Memory B cell (primary cell): ENCODE measurements around the gene THOC1.

Experiments used
- ATAC-seq: fragments of 150-1000 bp; cut with Tn5 transposase; 2 replicates; pipeline ENCODE4 v1.10.0; 2021; ENCODE audit warnings: low read depth, mild to moderate bottlenecking, moderate library complexity
- DNase-seq, 2 donors: peaks; one replicate each; pipeline ENCODE4 v3.0.0; 2022; ENCODE audit warnings: low spot score in 2 of 2
- H3K27ac Mint-ChIP-seq: one replicate; pipeline ENCODE4 v1.8.0; 2022; ENCODE audit warnings: mild to moderate bottlenecking, moderate library complexity, mixed read lengths
- H3K27me3 Mint-ChIP-seq: one replicate; pipeline ENCODE4 v1.8.0; 2022; ENCODE audit warnings: mixed read lengths
- H3K36me3 Mint-ChIP-seq: one replicate; pipeline ENCODE4 v1.8.0; 2022; ENCODE audit warnings: mild to moderate bottlenecking, mixed read lengths
- H3K4me1 Mint-ChIP-seq: one replicate; pipeline ENCODE4 v1.8.0; 2022; ENCODE audit warnings: mixed read lengths
- H3K4me3 Mint-ChIP-seq: one replicate; pipeline ENCODE4 v1.8.0; 2022; ENCODE audit warnings: mild to moderate bottlenecking, moderate library complexity, mixed read lengths
- H3K9me3 Mint-ChIP-seq: one replicate; pipeline ENCODE4 v1.8.0; 2022; ENCODE audit warnings: mixed read lengths

The THOC1 gene

GRCh38 chr18:217532-218336 lies 50.1 kb downstream of the THOC1 start:
- ATAC-seq (no peak), DNase-seq (no peak)
- Mint-ChIP-seq H3K36me3 (peaks cover 28% of the 10 kb centered on the region), H3K27me3 (no peaks in the 10 kb centered on the region), H3K27ac (peak overlapping the region; percentile 77), H3K4me1 (peaks cover 3% of the 10 kb centered on the region), H3K4me3 (no peak overlapping the region), H3K9me3 (no peaks in the 10 kb centered on the region)

- no peak for ATAC-seq
- Mint-ChIP-seq H3K9me3 (no peaks in the 10 kb centered on the region), H3K4me3 (no peak overlapping the region), H3K4me1 (peaks cover 3% of the 10 kb centered on the region), H3K27me3 (no peaks in the 10 kb centered on the region), H3K27ac (no peak overlapping the region), H3K36me3 (peaks cover 33% of the 10 kb centered on the region)
- DNase-seq = no peak
These were observed 52.3 kb downstream of the THOC1 start for GRCh38 chr18:215448-216010.

- Mint-ChIP-seq H3K27ac (peak overlapping the region; percentile 17), H3K4me1 (peaks cover 3% of the 10 kb centered on the region), H3K9me3 (no peaks in the 10 kb centered on the region), H3K36me3 (peaks cover 43% of the 10 kb centered on the region), H3K4me3 (no peak overlapping the region), H3K27me3 (no peaks in the 10 kb centered on the region)
- DNase-seq = no peak
- ATAC-seq = no peak
These were observed 53.9 kb downstream of the THOC1 start for GRCh38 chr18:213966-214365.

- peaks cover 3% of the 10 kb centered on the region for H3K4me1 Mint-ChIP-seq
- H3K4me3 Mint-ChIP-seq = no peak overlapping the region
- no peaks in the 10 kb centered on the region for H3K27me3 Mint-ChIP-seq
- DNase-seq (no peak), ATAC-seq (no peak)
- H3K36me3 Mint-ChIP-seq = peaks cover 43% of the 10 kb centered on the region
- H3K27ac Mint-ChIP-seq = peak overlapping the region; percentile 17
- H3K9me3 Mint-ChIP-seq = no peaks in the 10 kb centered on the region
These were observed 54.3 kb downstream of the THOC1 start for GRCh38 chr18:213505-213904.

DNA sequence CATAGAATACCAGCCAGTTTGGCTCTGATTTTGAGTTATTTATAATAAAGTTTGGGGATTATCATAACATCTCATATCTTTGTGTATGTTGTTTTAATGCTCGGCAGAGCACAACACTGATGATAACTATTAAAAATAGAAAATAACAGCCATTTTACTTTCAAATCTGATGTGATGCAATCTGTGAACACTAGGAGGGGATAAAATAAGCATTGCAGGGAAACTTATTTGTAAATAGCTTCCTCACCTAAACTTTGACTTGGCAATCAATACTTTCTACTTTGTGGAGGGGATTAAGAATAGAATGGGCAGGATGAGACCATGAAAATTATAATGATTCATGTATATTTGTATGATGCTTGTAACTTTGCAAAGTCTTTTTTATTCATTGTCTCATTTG lies 55.1 kb downstream of the THOC1 start:
- H3K4me1 Mint-ChIP-seq = peaks cover 3% of the 10 kb centered on the region
- no peak overlapping the region for H3K4me3 Mint-ChIP-seq
- no peak for DNase-seq
- peak overlapping the region; percentile 69 for H3K27ac Mint-ChIP-seq
- no peaks in the 10 kb centered on the region for H3K9me3 Mint-ChIP-seq
- no peak for ATAC-seq
- H3K27me3 Mint-ChIP-seq = no peaks in the 10 kb centered on the region
- peaks cover 39% of the 10 kb centered on the region for H3K36me3 Mint-ChIP-seq

- Mint-ChIP-seq H3K4me1 (no peaks in the 10 kb centered on the region), H3K27ac (no peak overlapping the region)
These were observed 56.3 kb downstream of the THOC1 start for GRCh38 chr18:211582-211981.

GRCh38 chr18:210733-211132 lies 57.1 kb downstream of the THOC1 start:
- Mint-ChIP-seq H3K36me3 (peaks cover 35% of the 10 kb centered on the region), H3K27me3 (no peaks in the 10 kb centered on the region), H3K4me1 (no peaks in the 10 kb centered on the region), H3K4me3 (no peak overlapping the region), H3K9me3 (no peaks in the 10 kb centered on the region), H3K27ac (no peak overlapping the region)
- ATAC-seq (no peak), DNase-seq (no peak)

More at GRCh38 chr18:211582-211981, 56.3 kb downstream of the THOC1 start:
- H3K4me3 Mint-ChIP-seq = no peak overlapping the region
- no peaks in the 10 kb centered on the region for H3K9me3 Mint-ChIP-seq
- no peaks in the 10 kb centered on the region for H3K27me3 Mint-ChIP-seq
- DNase-seq = no peak
- no peak for ATAC-seq
- H3K36me3 Mint-ChIP-seq = peaks cover 31% of the 10 kb centered on the region

DNA sequence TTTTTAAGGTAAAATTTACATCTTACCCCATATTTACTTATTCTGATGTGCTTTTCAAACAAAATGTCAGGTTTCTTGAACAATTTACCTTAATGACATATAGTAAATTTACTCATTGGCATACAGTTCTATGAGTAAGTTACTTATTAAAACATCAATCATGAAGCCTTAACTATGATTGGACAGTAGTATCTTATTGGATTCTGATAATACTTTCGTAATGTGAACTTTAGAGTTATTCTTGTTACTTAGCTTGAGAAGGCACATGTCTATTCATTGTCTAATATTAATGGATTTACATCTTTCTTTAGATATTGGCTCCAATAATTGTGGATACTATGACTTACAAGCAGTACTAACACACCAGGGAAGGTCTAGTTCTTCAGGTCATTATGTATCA lies 57.8 kb downstream of the THOC1 start:
- H3K27ac Mint-ChIP-seq = no peak overlapping the region

GRCh38 chr18:199768-200167 lies 68.1 kb downstream of the THOC1 start:
- DNase-seq (no peak), ATAC-seq (no peak)
- H3K4me1 Mint-ChIP-seq = no peaks in the 10 kb centered on the region
- peaks cover 18% of the 10 kb centered on the region for H3K36me3 Mint-ChIP-seq
- no peaks in the 10 kb centered on the region for H3K9me3 Mint-ChIP-seq
- H3K27ac Mint-ChIP-seq = peak overlapping the region; percentile 6
- H3K4me3 Mint-ChIP-seq = no peak overlapping the region
- H3K27me3 Mint-ChIP-seq = no peaks in the 10 kb centered on the region

More for the DNA sequence above, 57.8 kb downstream of the THOC1 start:
- Mint-ChIP-seq H3K4me1 (no peaks in the 10 kb centered on the region), H3K36me3 (peaks cover 41% of the 10 kb centered on the region), H3K27me3 (no peaks in the 10 kb centered on the region), H3K4me3 (no peak overlapping the region), H3K9me3 (no peaks in the 10 kb centered on the region)
- no peak for DNase-seq
- ATAC-seq = no peak

GRCh38 chr18:199214-199613 lies 68.6 kb downstream of the THOC1 start:
- H3K27ac Mint-ChIP-seq = no peak overlapping the region
- ATAC-seq (no peak), DNase-seq (no peak)

GRCh38 chr18:195651-196050 lies 72.2 kb downstream of the THOC1 start:
- H3K4me3 Mint-ChIP-seq = no peak overlapping the region
- H3K27ac Mint-ChIP-seq = peak overlapping the region; percentile 39
- no peaks in the 10 kb centered on the region for H3K27me3 Mint-ChIP-seq
- peaks cover 2% of the 10 kb centered on the region for H3K4me1 Mint-ChIP-seq
- peaks cover 19% of the 10 kb centered on the region for H3K36me3 Mint-ChIP-seq
- ATAC-seq (no peak), DNase-seq (no peak)
- no peaks in the 10 kb centered on the region for H3K9me3 Mint-ChIP-seq

More at GRCh38 chr18:199214-199613, 68.6 kb downstream of the THOC1 start:
- Mint-ChIP-seq H3K4me3 (no peak overlapping the region), H3K36me3 (peaks cover 15% of the 10 kb centered on the region), H3K4me1 (no peaks in the 10 kb centered on the region), H3K27me3 (no peaks in the 10 kb centered on the region), H3K9me3 (no peaks in the 10 kb centered on the region)

DNA sequence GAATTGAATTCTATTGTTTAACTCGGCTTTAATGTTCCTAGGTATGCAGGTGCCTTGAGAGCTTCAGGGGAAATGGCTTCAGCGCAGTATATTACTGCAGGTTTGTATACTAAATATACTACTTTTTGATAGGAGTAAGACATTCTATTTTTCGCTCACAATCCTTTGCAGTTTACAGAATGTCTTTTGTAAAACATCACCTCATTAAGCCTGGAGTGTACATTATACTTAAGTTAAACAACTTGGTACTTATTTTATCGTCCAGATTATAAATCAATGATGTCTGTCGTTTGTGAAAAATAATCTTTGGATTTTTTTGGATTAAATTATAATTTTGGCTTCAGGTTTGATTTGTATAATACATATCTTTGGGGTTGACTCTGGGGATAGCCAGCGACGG lies 75.0 kb downstream of the THOC1 start:
- Mint-ChIP-seq H3K4me3 (no peak overlapping the region), H3K27ac (no peak overlapping the region), H3K36me3 (peaks cover 18% of the 10 kb centered on the region), H3K9me3 (no peaks in the 10 kb centered on the region), H3K4me1 (peaks cover 2% of the 10 kb centered on the region), H3K27me3 (no peaks in the 10 kb centered on the region)
- ATAC-seq (no peak), DNase-seq (no peak)

DNA sequence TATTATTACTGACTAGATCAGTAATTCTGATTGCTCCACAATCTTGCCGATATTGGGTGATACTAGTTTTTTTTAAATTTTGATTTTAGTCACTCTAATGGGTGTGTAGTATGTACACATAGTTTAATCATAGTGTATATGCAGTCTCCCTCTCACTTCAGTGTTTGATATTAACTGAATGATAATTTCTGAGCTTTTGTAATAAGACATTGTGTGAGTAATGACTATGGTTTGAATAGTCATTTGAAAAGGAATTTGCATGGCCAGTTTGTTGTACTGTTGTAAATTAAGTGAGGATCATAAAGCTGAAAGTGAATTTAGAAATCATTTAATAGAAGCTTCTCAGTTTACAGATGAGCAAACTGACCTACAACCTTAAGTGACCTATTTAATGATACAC lies 76.1 kb downstream of the THOC1 start:
- H3K27ac Mint-ChIP-seq = no peak overlapping the region
- DNase-seq (no peak), ATAC-seq (no peak)
- H3K9me3 Mint-ChIP-seq = no peaks in the 10 kb centered on the region
- H3K36me3 Mint-ChIP-seq = peaks cover 13% of the 10 kb centered on the region
- peaks cover 4% of the 10 kb centered on the region for H3K4me1 Mint-ChIP-seq
- H3K4me3 Mint-ChIP-seq = no peak overlapping the region
- no peaks in the 10 kb centered on the region for H3K27me3 Mint-ChIP-seq

GRCh38 chr18:189254-189653 lies 78.6 kb downstream of the THOC1 start:
- Mint-ChIP-seq H3K36me3 (peaks cover 8% of the 10 kb centered on the region), H3K4me3 (no peak overlapping the region), H3K9me3 (no peaks in the 10 kb centered on the region), H3K27me3 (no peaks in the 10 kb centered on the region), H3K27ac (no peak overlapping the region), H3K4me1 (peaks cover 4% of the 10 kb centered on the region)
- ATAC-seq (no peak), DNase-seq (no peak)

DNA sequence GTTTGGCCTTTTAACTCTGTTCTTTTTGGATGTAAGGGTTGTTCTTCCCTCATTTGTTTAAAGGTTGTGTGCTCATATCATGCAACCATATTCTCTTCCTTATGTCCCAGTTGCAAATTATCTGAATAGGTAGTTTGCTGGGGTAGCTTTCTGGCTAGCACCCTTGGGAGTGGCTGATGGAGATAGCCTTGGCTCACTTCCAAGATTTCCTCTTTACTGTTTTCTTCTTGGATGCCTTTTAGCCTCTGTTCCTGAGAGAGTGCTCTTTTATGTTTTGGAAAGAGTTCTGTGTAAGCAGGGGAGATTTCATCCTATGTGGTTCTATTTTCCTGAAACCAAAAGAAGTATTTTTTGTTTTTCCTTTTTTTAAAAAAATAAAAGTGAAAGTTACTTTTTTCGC lies 84.1 kb downstream of the THOC1 start:
- no peak overlapping the region for H3K27ac Mint-ChIP-seq
- H3K36me3 Mint-ChIP-seq = peaks cover 18% of the 10 kb centered on the region

More for the DNA sequence above, 84.1 kb downstream of the THOC1 start:
- no peak for ATAC-seq
- no peak overlapping the region for H3K4me3 Mint-ChIP-seq
- no peaks in the 10 kb centered on the region for H3K27me3 Mint-ChIP-seq
- peaks cover 2% of the 10 kb centered on the region for H3K4me1 Mint-ChIP-seq
- DNase-seq = no peak
- no peaks in the 10 kb centered on the region for H3K9me3 Mint-ChIP-seq
